Endothelial cell of umbilical vein (primary cell): Measurements from ENCODE around the gene CHN1. TPM values are rescaled to one million over a fixed set of nuclear protein-coding genes. Genes with fewer than 3 reads are reported as not detected.

Experiments used
- BruUV-seq: library from RNA; stranded (reverse); fragments of 400-500 nt; replicated peaks from 2 replicates; lab custom pipeline; 2021; lab: Mats Ljungman, UMichigan
- CTCF ChIA-PET: fragments of 300-600, 350-600 bp; sonication (Branson Sonifier 250); formaldehyde crosslinking; loops from one replicate; lab custom pipeline; 2021; ENCODE audit warnings: antibody characterized with exemption, inconsistent platforms; lab: Charles Lee
- POLR2A ChIA-PET: fragments of 300-600, 350-600 bp; sonication (Branson Sonifier 250); formaldehyde crosslinking; loops from one replicate; lab custom pipeline; 2021; ENCODE audit warnings: antibody characterized with exemption, inconsistent platforms; lab: Charles Lee
- DNase-seq: peaks from one replicate; pipeline ENCODE4 v3.0.0-alpha.2; 2011; ENCODE audit warnings: low read depth, low spot score
- FAIRE-seq: peaks from 2 replicates; lab custom pipeline; 2011; peaks lifted over from hg19 to GRCh38; lab: Jason Lieb, UNC
- H2AFZ ChIP-seq: 2 replicates; pipeline ENCODE4 v1.6.0; 2012; ENCODE audit warnings: low read depth, low read length, control low read depth, inconsistent platforms
- H3K27ac ChIP-seq: 2 replicates; pipeline ENCODE4 v1.5.1; 2011; ENCODE audit warnings: low read depth, mild to moderate bottlenecking, control low read depth, low read length, moderate library complexity; ENCODE audit not compliant: insufficient read depth
- H3K27me3 ChIP-seq, 2 experiments: 2 replicates each; pipeline versions ENCODE4 v1.6.0 to v1.6.1; 2011; ENCODE audit warnings: low read length in 2 of 2, mixed read lengths in 1 of 2; ENCODE audit not compliant: control insufficient read depth in 2 of 2, insufficient read depth in 2 of 2
- H3K36me3 ChIP-seq, 2 experiments: 2 replicates in 1 of 2; 3 replicates in 1 of 2; pipeline ENCODE4 v1.5.1; 2011; ENCODE audit warnings: low read length in 2 of 2, mild to moderate bottlenecking in 1 of 2, moderate library complexity in 1 of 2; ENCODE audit not compliant: control insufficient read depth in 2 of 2, insufficient read depth in 2 of 2; ENCODE audit errors: extremely low read depth in 1 of 2
- H3K4me1 ChIP-seq: 3 replicates; pipeline ENCODE4 v1.5.1; 2011; ENCODE audit warnings: mild to moderate bottlenecking, low read length; ENCODE audit not compliant: control insufficient read depth, insufficient read depth; ENCODE audit errors: extremely low read depth
- H3K4me2 ChIP-seq: 2 replicates; pipeline ENCODE4 v1.6.1; 2011; ENCODE audit warnings: low read length, control low read depth, mixed read lengths; ENCODE audit not compliant: insufficient read depth
- H3K4me3 ChIP-seq, 3 experiments: fragments of 200-600 bp in 1 of 3; sonication (generic), shearing (Covaris generic) in 1 of 3; replicated peaks in 1 of 3; 2 replicates each; pipeline ENCODE4 v1.5.1; 2011 to 2016; ENCODE audit warnings: control low read depth in 3 of 3, low read length in 3 of 3, mild to moderate bottlenecking in 2 of 3, inconsistent platforms in 1 of 3, low read depth in 1 of 3, moderate library complexity in 1 of 3; ENCODE audit not compliant: insufficient read depth in 1 of 3
- H3K79me2 ChIP-seq: 2 replicates; pipeline ENCODE4 v1.6.0; 2012; ENCODE audit warnings: low read length, inconsistent platforms; ENCODE audit not compliant: control insufficient read depth, insufficient read depth
- H3K9ac ChIP-seq: replicated peaks from 2 replicates; pipeline ENCODE3; 2011; ENCODE audit warnings: low read length, control low read depth; ENCODE audit not compliant: insufficient read depth; ENCODE audit errors: extremely low read depth
- H3K9me1 ChIP-seq: replicated peaks from 3 replicates; pipeline ENCODE4 v1.6.0; 2011; ENCODE audit warnings: mild to moderate bottlenecking, low read length; ENCODE audit not compliant: control insufficient read depth, insufficient read depth; ENCODE audit errors: extremely low read depth
- H3K9me3 ChIP-seq: replicated peaks from 2 replicates; pipeline ENCODE4 v1.5.1; 2012; ENCODE audit warnings: low read length, inconsistent platforms; ENCODE audit not compliant: control insufficient read depth, insufficient read depth
- H4K20me1 ChIP-seq: replicated peaks from 2 replicates; pipeline ENCODE3; 2011; ENCODE audit warnings: mild to moderate bottlenecking, low read length; ENCODE audit not compliant: control insufficient read depth, insufficient read depth; ENCODE audit errors: extremely low read depth
- CTCF ChIP-seq, 2 donors: IDR thresholded peaks; 1 replicate in 1 of 2; 2 replicates in 1 of 2; pipeline ENCODE4 v1.5.1; 2011; ENCODE audit warnings: low read length in 2 of 2, mild to moderate bottlenecking in 2 of 2, moderate library complexity in 2 of 2, control low read depth in 1 of 2, inconsistent platforms in 1 of 2, low read depth in 1 of 2; ENCODE audit not compliant: insufficient read depth in 1 of 2; ENCODE audit errors: extremely low read depth in 1 of 2
- EZH2 ChIP-seq: IDR thresholded peaks from 2 replicates; pipeline ENCODE4 v1.6.1; 2012; ENCODE audit warnings: borderline replicate concordance, low read depth, mild to moderate bottlenecking, moderate library complexity, low read length, inconsistent platforms; ENCODE audit not compliant: severe bottlenecking
- FOS ChIP-seq: IDR thresholded peaks from 2 replicates; pipeline ENCODE4 v1.6.1; 2011; ENCODE audit warnings: mild to moderate bottlenecking, low read length, moderate library complexity, borderline replicate concordance; ENCODE audit not compliant: insufficient read depth
- GATA2 ChIP-seq: IDR thresholded peaks from 2 replicates; pipeline ENCODE4 v1.7.0; 2011; ENCODE audit warnings: low read depth, mild to moderate bottlenecking, moderate library complexity, mixed read lengths, low read length; ENCODE audit not compliant: insufficient read length, insufficient read depth
- JUN ChIP-seq: IDR thresholded peaks from 2 replicates; pipeline ENCODE4 v1.6.1; 2011; ENCODE audit warnings: borderline replicate concordance, low read depth; ENCODE audit not compliant: insufficient read length, insufficient read depth
- MAX ChIP-seq: IDR thresholded peaks from 2 replicates; pipeline ENCODE4 v1.6.1; 2011; ENCODE audit not compliant: insufficient read depth, insufficient read length
- MYC ChIP-seq: IDR thresholded peaks from one replicate; pipeline ENCODE4 v1.6.1; 2011; ENCODE audit warnings: mild to moderate bottlenecking, low read depth, low read length
- POLR2A ChIP-seq: IDR thresholded peaks from 2 replicates; pipeline ENCODE4 v1.6.1; 2012; ENCODE audit warnings: low read depth, mild to moderate bottlenecking, control low read depth, low read length
- POLR2AphosphoS5 ChIP-seq: IDR thresholded peaks from 2 replicates; pipeline ENCODE4 v1.6.1; 2012; ENCODE audit warnings: low read depth, mild to moderate bottlenecking, control low read depth, low read length, moderate library complexity; ENCODE audit not compliant: insufficient read depth
- dilution Hi-C: fragments of 300-500 bp; cut with MboI; formaldehyde crosslinking; loops from one replicate; pipeline ENCODE4 v1.15.0; 2019; ENCODE audit warnings: low sequenced_read_pairs; ENCODE audit not compliant: extremely low pct_ligation_motif_present
- intact Hi-C: fragments of 100-400 bp; cut with micrococcal nuclease; formaldehyde crosslinking; loops from one replicate; pipeline ENCODE4 v1.10.0; 2022
- polyA plus RNA-seq, 4 experiments: library from polyadenylated mRNA; depleted of rRNA in 3 of 4; stranded (reverse) in 3 of 4; unstranded in 1 of 4; fragments of >200 nt; gene quantifications; 2 replicates each; pipeline versions ENCODE4 v1.2.1 to v1.2.3, GENCODE V29; 2011 to 2012; ENCODE audit warnings: missing spikeins in 1 of 4
- total RNA-seq: library from RNA; stranded (reverse); gene quantifications from 2 replicates; pipeline ENCODE4 v1.2.3, GENCODE V29; 2021

The CHN1 gene
- total and polyA plus RNA-seq, 2 donors (not counting 3 experiments of a cell fraction or from before 2014, with no cell fraction given) = 23.3 to 24.9 TPM

GRCh38 chr2:174787487-174788205, 217.5 kb downstream of the CHN1 start:
- BruUV-seq = no TSS peak
- peaks cover 13% of the 10 kb centered on the region for H3K4me1 ChIP-seq
- DNase-seq (peak; percentile 30), FAIRE-seq (no peak)
- no peaks in the 10 kb centered on the region for H3K9me3 ChIP-seq
- H2AFZ ChIP-seq = no peak overlapping the region
- H3K9me1 ChIP-seq = no peaks in the 10 kb centered on the region
- H3K4me2 ChIP-seq = no peak overlapping the region
- no peak overlapping the region for H3K27ac ChIP-seq
- H3K79me2 ChIP-seq = no peaks in the 10 kb centered on the region
- TF ChIP-seq JUN = no peak
- no peak for TF ChIP-seq GATA2
- TF ChIP-seq EZH2 = no peak
- no peak for TF ChIP-seq CTCF (IDR thresholded peaks at IDR 0.05; ENCODE audit: extremely low read depth in 1 of 2, insufficient read depth in 1 of 2, low read depth in 1 of 2, low read length in 2 of 2)
- TF ChIP-seq MYC = no peak
- no peak for TF ChIP-seq MAX
- no peak for TF ChIP-seq POLR2AphosphoS5
- no peak for TF ChIP-seq POLR2A
- no peak for TF ChIP-seq FOS
- no peak overlapping the region for H3K9ac ChIP-seq
- no peaks in the 10 kb centered on the region for H3K27me3 ChIP-seq
- intact Hi-C loops = no loop called here
- dilution Hi-C loops = no loop called here
- ChIA-PET POLR2A (no interaction called here), CTCF (interaction anchor here (1.3 to 7.4 kb wide), 4 partner anchors 12 to 39 kb away, joined by 3 to 48 read pairs (median 7); no protein-coding TSS in a partner anchor)
- no peaks in the 10 kb centered on the region for H3K36me3 ChIP-seq
- no peak overlapping the region for H3K4me3 ChIP-seq
- H4K20me1 ChIP-seq = no peaks in the 10 kb centered on the region
